LoVo (cell line): Measurements from ENCODE around the gene MRPS33.
"Not testable (repeated sequence)": the region's sequence is repeated elsewhere in the genome, so short reads cannot be mapped to it uniquely, and the experiment has no call there.

Source experiments
- DNase-seq: peaks from one replicate; pipeline ENCODE4 v3.0.0-alpha.2; 2016; ENCODE audit warnings: low spot score

The MRPS33 gene

GRCh38 chr7:141012044-141012685 lies 2.6 kb downstream of the MRPS33 start:
- peak; percentile 75 for DNase-seq

- no peak for DNase-seq
Measured at GRCh38 chr7:141011443-141011842, 3.3 kb downstream of the MRPS33 start.

GRCh38 chr7:141003172-141004065 lies 11.3 kb downstream of the MRPS33 start:
- DNase-seq = no peak

GRCh38 chr7:141001546-141001945 lies 13.2 kb downstream of the MRPS33 start:
- DNase-seq = no peak

- no peak for DNase-seq
Measured at GRCh38 chr7:141001122-141001521, 13.6 kb downstream of the MRPS33 start.

- no peak for DNase-seq
Measured at GRCh38 chr7:140998715-140999114, 16.0 kb downstream of the MRPS33 start.

GRCh38 chr7:140992422-140992821 lies 22.3 kb downstream of the MRPS33 start:
- no peak for DNase-seq

GRCh38 chr7:140990193-140990962 lies 24.4 kb downstream of the MRPS33 start:
- DNase-seq = no peak

- no peak for DNase-seq
Measured at GRCh38 chr7:140989068-140989467, 25.7 kb downstream of the MRPS33 start.

- DNase-seq = no peak
Measured at GRCh38 chr7:140983802-140984201, 30.9 kb downstream of the MRPS33 start.

- DNase-seq = no peak
Measured at GRCh38 chr7:140982508-140982907, 32.2 kb downstream of the MRPS33 start.

- DNase-seq = no peak
Measured at GRCh38 chr7:140981951-140982350, 32.8 kb downstream of the MRPS33 start.

- DNase-seq = no peak
Measured at GRCh38 chr7:140977741-140978140, 37.0 kb downstream of the MRPS33 start.

- DNase-seq = no peak
Measured at GRCh38 chr7:140972876-140973829, 41.6 kb downstream of the MRPS33 start.

GRCh38 chr7:140972344-140972743 lies 42.4 kb downstream of the MRPS33 start:
- DNase-seq = no peak

- no peak for DNase-seq
Measured at GRCh38 chr7:140967438-140967837, 47.3 kb downstream of the MRPS33 start.

GRCh38 chr7:140966561-140967233 lies 48.1 kb downstream of the MRPS33 start:
- no peak for DNase-seq

- no peak for DNase-seq
Measured at GRCh38 chr7:140961117-140961516, 53.6 kb downstream of the MRPS33 start.

GRCh38 chr7:140956997-140957396 lies 57.8 kb downstream of the MRPS33 start:
- DNase-seq = not testable (repeated sequence)
